Fibroblast of skin of left biceps (primary cell): ENCODE measurements around the gene PLAA.
"Not testable (repeated sequence)": the region's sequence is repeated elsewhere in the genome, so short reads cannot be mapped to it uniquely, and the experiment has no call there.

Experiments
- DNase-seq, 2 experiments: peaks; one replicate each; pipeline ENCODE4 v3.0.0-alpha.2; 2013; ENCODE audit warnings: low read depth in 2 of 2

Gene PLAA

GRCh38 chr9:26935847-26936246 is 11.2 kb downstream of the PLAA start:
- no peak for DNase-seq

DNA sequence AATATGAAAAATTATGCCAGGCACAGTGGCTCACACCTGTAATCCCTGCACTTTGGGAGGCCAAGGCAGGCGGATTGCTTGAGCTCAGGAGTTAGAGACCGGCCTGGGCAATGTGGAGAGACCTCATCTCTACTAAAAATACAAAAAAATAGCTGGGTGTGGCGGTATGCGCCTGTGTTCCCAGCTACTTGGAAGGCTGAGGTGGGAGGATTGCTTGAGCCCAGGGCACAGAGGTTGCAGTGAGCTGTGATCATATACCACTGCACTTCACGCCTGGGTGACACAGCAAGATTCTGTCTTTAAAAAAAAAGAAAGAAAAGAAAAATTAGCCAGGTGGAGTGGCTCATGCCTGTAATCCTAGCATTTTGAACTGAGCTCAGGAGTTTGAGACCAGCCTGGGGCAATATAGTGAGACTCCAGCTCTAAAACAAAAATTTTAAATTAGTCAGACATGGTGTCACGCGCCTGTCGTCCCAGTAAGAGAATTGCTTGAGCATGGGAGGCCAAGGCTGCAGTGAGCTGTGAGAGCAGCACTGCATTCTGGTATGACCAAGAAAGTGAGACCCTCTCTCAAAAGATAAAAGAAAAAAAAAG is 18.0 kb downstream of the PLAA start:
- no peak for DNase-seq

DNA sequence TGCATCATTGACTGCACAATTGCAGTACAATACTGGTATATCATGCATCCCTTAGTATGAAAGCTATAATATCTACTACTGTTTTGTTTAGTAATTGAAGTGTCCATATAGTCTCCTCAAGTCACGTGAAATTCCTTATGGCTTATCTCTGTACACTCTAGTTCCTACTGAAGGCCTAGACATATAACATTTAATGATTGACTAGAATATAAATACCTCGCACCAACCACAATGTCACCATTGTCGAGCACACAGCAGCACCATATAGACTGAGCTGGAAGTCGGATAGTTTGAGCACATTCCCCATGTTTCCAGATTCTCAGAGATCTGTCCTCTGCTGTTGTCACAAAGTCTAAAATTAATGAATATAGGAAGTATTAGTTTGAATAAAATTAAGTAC is 21.4 kb downstream of the PLAA start:
- no peak for DNase-seq

DNA sequence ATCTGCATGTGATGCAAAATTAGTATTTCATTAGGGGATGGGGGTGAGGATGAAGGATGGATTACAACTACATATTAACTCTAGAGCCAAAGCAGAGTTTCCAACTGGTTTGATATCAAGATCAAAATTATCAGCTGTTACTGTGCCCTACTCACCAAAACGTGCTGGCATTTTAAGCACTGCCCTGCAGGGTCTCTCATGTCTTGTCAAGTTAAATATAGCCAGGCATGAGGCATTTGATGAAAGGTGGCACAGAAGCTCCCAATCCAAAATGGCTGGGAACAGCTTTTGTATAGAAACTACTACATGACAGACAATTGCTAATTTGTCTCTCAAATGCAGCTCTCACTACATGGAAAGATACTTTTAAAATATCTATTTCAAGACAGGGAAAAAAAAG is 27.3 kb downstream of the PLAA start:
- DNase-seq: no peak

GRCh38 chr9:26913138-26913668 is 33.8 kb downstream of the PLAA start:
- no peak for DNase-seq

GRCh38 chr9:26904671-26905070 is 42.4 kb downstream of the PLAA start:
- DNase-seq: no peak

DNA sequence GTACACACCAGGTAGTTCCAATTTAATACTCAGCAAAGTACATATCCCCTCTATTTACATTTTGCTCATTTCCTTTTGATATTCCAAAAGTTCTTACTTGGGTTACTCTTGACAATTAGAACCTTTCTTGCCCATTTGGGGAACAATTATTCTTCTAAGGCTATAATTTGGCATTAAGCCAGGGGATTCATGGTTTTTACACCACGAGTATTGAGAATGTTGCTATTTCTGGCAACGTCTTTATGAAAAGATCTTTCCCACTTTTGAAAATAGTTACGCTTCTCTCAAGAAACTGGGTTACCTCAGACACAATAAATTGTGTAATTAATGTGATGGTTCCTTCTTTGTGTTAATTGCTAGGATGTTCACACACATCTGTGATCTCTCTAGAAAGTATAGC is 43.0 kb downstream of the PLAA start:
- DNase-seq: no peak

- no peak for DNase-seq
Measured at GRCh38 chr9:26893030-26893676, 53.9 kb downstream of the PLAA start.

- peak; percentile 74 for DNase-seq
Measured at GRCh38 chr9:26892251-26893029, 54.6 kb downstream of the PLAA start, which contains the start of gene CAAP1. TSS of gene CAAP1 (minus strand) at chr9:26892802. CDS start at chr9:26892715, 87 bp downstream.

GRCh38 chr9:26891726-26892125 is 55.3 kb downstream of the PLAA start:
- DNase-seq: no peak

- no peak for DNase-seq
Measured at GRCh38 chr9:26888271-26888670, 58.8 kb downstream of the PLAA start.

- DNase-seq: no peak
Measured at GRCh38 chr9:26882154-26882553, 64.9 kb downstream of the PLAA start.

- no peak for DNase-seq
Measured at GRCh38 chr9:26880262-26880661, 66.8 kb downstream of the PLAA start.

GRCh38 chr9:26875155-26875554 is 71.9 kb downstream of the PLAA start:
- not testable (repeated sequence) for DNase-seq

GRCh38 chr9:26870292-26870691 is 76.8 kb downstream of the PLAA start:
- DNase-seq: peak in 1 of 2 experiments; percentile 4

DNA sequence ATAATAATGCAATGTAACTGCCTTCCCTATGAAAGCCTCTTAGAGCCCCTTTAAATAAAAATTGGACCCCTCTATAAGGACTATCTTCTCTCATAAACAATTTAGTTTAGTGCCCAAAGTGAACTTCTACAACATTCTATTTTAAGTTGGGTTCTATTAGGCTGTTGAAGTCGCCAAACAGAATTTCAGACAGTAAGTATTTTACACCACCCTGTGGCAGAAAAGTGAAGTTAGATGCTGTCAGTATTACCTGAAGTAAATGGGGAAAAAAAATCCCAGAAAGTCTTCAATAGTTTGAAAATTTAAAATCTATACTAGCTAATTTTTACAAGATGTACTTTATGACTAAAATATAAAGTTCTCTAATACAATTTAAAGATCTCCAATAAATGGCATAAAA is 84.0 kb downstream of the PLAA start:
- DNase-seq: no peak

GRCh38 chr9:26856413-26857032 is 90.5 kb downstream of the PLAA start:
- peak in 1 of 2 experiments; percentile 4 for DNase-seq
